ENCODE measurements around the gene BPNT1. TPM values are rescaled to one million over a fixed set of nuclear protein-coding genes. Genes with fewer than 3 reads are reported as not detected.
"Not testable (repeated sequence)": the region's sequence is repeated elsewhere in the genome, so short reads cannot be mapped to it uniquely, and the experiment has no call there.

The BPNT1 gene, protein sequence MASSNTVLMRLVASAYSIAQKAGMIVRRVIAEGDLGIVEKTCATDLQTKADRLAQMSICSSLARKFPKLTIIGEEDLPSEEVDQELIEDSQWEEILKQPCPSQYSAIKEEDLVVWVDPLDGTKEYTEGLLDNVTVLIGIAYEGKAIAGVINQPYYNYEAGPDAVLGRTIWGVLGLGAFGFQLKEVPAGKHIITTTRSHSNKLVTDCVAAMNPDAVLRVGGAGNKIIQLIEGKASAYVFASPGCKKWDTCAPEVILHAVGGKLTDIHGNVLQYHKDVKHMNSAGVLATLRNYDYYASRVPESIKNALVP
- 17.6 TPM for total RNA-seq
- long read RNA-seq, partial matches to known transcripts: 0 of 4 reads
- long read RNA-seq, other reads (novel, unspliced or antisense): 1 of 4 reads

DNA sequence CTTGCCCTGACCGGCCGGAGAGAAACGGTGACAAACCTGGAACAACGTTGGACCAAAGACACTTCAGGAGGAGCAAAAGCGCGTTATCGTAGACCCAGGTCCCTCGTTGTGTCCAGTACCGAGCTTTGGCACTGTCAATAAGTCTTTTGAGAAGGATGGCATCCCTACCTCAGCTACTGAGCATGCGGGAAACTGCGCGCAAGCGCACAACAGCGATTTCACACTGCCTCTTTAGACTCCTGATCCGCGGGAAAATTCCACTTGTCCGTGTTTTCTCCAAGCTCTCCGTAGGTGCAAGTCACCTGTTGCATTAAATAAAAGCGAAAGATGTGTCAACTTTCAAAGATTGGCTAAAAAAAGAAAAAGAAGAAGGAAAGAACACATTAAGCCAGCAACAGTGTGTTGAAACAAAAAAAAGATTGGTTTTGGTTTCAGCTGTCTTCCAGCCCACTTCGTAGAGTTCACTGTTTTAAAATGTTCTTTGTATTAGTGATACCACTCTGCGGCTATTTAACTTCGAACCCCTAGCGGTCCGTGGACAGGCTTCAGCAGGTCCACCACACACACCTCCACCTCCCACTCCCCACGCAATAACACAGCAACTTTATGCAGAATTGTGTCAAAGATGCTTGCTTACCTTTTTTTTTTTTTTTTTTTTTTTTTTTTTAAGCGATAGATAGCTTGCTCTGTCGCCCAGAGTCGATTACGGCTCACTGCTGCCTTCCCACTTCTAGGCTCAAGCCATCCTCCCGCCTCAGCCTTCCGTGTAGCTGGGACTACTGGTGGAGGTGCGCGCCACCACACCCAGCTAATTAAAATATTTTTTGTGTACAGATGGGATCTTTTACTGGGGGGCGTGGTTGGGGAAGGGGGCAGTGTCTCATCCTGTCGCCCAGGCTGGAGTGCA lies at the start of gene BPNT1:
Gene BPNT1, minus strand, starts transcription at position 139 of the 907 bp plus-strand sequence. CDS start 9,942 bp downstream, outside the sequence.
- peak; percentile 96 for DNase-seq
- intact Hi-C loops (cut with micrococcal nuclease): no loop called here
- peak; percentile 82 for ATAC-seq

DNA sequence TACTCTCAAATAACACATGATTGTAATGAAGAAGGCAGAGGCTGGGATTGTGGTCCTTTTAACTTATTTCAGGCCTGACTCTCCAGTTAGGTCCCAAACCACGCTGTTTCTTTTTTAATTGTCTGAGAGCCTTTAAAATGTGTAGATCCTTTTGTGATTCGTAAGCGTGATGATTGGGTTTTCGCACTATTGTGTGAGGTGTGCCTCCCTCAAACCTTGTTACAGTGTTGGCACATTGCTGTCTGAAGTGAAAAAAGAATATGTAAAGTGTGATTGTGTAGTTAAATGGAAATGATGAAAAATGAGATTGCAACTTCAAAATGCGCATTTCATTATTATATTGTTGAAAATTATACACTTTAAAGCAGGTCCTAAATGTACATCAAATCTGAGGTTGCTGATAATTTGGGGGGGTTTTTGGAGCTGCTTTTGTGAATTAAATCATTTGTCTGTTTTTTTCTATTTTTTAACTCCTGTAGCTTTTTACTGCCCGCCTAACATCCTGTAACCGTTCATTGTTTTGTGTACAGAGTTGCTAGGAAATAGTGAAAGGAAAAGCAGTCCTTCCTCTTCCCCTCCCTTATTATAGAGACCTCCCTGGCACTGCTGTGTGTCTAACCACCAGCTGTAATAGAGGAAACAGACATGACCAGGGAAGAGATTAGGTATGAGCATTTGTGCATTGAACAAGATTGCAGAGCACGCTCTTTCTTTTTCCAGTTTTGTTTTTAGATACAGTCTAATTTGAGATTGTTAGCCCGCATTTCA lies 47.6 kb upstream of the BPNT1 start:
- intact Hi-C loops (cut with micrococcal nuclease): no loop called here
- ATAC-seq (peak; percentile 91), DNase-seq (no peak)

DNA sequence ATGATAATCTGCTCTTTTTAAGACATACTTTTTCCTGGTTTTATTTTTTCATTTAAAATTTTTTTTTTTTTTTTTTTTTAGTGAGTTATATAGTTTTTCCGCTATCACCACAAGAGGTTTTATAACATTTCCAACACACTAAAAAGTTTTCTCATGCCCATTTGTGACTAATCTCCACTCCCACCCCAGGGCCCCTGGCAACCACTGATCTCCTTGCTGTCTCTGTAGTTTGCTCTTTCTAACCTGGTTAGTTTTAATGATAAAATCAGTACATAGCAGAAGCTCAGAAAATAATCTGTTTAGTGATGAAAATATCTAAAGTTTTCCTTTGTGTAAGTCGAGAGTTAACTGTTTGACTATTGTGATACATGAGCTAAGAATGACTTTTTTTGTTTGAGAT lies 46.2 kb upstream of the BPNT1 start:
- intact Hi-C loops (cut with micrococcal nuclease): no loop called here
- DNase-seq: no peak
- no peak for ATAC-seq

- intact Hi-C loops (cut with micrococcal nuclease): no loop called here
- no peak for DNase-seq
Measured at GRCh38 chr1:220129479-220130210, 40.1 kb upstream of the BPNT1 start.

DNA sequence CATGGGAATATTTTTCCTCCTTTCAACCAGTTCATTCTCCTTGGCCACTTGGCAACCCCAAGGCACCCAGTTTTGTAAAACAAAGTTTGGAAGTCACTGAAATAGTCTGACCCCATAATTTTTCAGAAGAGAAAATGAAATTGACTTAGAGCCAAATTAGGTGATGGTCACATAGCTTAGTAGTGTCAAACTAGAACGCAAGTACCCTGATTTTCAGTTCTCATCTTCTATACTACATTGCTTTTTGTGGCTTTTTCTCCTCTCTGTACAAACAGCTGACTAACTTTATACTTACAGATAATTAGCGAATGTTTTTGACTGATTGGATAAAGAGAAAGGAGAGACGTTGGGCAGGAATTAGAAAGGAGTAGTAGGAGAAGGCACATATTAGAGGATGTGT lies 37.5 kb upstream of the BPNT1 start:
- DNase-seq (no peak), ATAC-seq (no peak)
- intact Hi-C loops (cut with micrococcal nuclease): no loop called here

More at GRCh38 chr1:220129479-220130210, 40.1 kb upstream of the BPNT1 start:
- no peak for ATAC-seq

DNA sequence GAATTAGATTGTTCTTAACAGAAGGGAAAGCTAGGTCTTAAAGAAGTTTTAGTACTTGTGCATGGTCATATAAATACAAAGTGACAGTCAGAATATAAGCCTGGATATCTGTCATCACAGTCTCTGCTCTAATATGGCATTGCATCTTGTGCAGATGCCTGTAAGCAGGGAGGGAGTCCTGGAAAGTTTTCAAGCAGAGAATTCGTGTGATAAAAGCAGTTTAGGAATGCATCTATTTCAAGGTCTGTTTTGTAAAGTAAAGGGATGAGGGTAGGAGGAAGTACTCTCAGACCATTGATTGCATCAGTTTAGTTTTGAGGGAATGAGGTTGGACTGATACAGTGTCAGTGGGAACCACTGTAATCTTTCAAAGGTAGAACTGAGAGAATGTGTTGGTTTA lies 35.0 kb upstream of the BPNT1 start:
- no peak for DNase-seq
- intact Hi-C loops (cut with micrococcal nuclease): no loop called here
- no peak for ATAC-seq

DNA sequence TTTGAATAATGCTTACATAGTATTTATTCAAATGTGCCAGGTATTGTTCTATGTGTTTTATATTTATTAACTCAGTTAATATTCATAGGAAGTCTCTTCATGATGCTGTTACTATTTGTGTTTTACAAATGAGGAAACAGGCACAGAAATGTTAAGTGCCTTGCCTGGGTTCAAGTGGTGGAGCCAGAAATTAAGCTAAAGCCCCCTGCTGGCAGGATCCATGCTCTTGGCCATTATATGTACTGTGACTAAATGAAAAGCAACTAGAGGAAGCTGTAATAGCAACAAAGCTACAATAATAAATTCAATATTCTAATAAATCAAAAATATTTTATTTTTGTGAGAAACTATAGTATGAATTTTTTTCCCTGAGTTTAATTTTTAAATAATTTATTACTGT lies 34.3 kb upstream of the BPNT1 start:
- ATAC-seq: no peak
- no peak for DNase-seq
- intact Hi-C loops (cut with micrococcal nuclease): no loop called here

- ATAC-seq (no peak), DNase-seq (no peak)
- intact Hi-C loops (cut with micrococcal nuclease): no loop called here
Measured at GRCh38 chr1:220123066-220123465, 33.5 kb upstream of the BPNT1 start.

DNA sequence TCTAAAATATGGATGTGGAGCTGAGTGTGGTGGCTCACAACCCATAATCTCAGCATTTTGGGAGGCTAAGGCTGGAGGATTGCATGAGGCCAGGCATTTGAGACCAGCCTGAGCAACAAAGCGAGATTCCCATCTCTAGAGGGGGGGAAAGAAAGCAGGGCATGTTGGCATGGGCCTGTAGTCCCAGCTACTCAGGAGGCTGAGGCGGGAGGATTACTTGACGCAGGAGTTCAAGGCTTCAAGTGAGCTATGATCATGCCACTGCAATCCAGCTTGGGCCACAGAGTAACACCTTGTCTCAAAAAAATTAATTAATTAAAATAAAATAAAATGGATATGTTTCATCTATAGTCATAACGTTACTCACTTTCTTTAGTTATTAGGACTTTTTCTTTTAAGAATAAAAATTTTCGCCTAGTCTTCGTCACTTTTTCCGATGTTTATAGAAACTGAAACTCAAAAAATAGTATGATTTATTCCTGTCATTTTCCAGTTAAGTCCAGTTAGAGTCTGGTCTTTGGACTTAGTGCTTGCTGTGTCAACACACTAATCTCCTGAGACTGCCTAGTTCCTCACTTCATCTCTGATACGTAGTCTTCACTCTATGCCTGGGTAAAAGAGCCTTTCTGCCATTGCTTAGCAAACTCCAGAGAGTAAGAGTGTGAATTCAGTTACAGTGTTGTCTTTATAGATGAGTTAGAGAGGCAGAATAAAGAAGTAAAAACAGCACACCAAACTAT lies 32.4 kb upstream of the BPNT1 start:
- intact Hi-C loops (cut with micrococcal nuclease): no loop called here
- ATAC-seq (peak; percentile 50), DNase-seq (no peak)

- intact Hi-C loops (cut with micrococcal nuclease): no loop called here
- no peak for ATAC-seq
- no peak for DNase-seq
Measured at GRCh38 chr1:220119043-220119512, 29.5 kb upstream of the BPNT1 start.

DNA sequence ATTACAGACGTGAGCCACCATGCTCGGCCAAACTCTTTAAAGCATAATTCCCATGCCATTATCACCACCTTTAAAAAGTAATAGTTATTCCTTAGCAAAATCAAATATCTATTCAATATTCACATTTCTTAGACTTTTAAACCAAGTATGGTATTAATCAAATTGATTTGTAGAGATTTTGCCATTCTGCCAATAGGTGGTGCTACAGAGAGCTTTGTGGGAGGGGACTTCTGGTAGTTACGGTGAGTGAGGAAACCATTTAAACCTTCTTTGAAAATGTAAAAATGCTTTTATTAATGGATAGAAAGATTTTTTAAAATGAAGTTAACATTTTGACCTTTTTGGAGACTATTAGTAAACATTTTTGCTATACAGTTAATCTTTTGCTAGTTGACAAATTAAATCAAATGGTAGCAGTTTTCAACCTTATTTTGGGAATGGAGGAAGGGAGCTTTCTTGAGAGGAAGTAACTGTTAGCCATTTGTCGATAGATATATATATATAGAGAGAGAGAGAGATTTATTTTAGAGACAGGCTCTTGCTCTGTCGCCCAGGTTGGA lies 23.6 kb upstream of the BPNT1 start:
- no peak for DNase-seq
- intact Hi-C loops (cut with micrococcal nuclease): no loop called here
- no peak for ATAC-seq

- intact Hi-C loops (cut with micrococcal nuclease); DNase-seq; ATAC-seq: not testable (repeated sequence)
Measured at GRCh38 chr1:220112600-220112999, 23.0 kb upstream of the BPNT1 start.

- DNase-seq; ATAC-seq; intact Hi-C loops (cut with micrococcal nuclease): not testable (repeated sequence)
Measured at GRCh38 chr1:220110473-220110872, 20.9 kb upstream of the BPNT1 start.

GRCh38 chr1:220099826-220100225 lies 10.2 kb upstream of the BPNT1 start:
- ATAC-seq: no peak
- intact Hi-C loops (cut with micrococcal nuclease): no loop called here
- no peak for DNase-seq

DNA sequence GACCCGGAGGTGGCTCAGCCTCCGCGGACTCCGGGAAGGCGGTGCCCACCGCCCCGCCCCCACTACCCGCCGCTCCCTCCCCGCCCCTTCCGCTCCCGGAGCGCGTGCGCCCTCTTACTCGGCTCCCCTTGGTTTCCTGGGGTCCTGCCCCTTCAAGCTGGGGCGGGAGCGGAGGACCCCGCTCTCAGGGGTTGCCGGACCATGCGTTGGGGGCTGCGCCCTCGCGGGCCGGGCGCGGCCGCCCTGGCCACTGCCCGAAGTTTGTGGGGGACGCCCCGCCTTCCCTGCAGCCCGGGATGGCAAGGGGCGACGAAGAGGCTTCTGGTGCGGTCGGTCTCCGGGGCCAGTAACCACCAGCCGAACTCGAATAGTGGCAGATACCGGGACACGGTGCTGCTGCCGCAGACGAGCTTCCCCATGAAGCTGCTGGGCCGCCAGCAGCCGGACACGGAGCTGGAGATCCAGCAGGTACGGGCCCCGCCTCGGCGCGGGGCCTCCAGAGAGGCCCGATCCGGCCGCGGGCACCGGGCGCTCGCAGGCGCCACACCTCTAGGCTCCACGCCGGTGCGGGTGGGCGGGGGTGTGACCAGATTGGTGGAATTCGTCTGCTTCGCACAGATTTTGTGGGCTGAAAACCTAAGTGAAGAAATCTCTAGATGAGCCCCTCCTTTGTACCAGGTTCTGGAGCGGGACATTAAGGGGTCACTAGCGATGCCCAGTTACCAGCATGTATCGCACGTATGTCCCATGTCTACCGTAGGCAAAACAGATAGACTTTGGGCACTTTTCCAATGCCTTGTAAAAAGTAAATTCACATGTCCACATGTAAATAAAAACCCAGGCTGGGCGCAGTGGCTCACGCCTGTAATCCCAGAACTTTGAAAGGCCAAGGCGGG lies 4.7 kb upstream of the BPNT1 start, which contains the start of gene IARS2:
Gene IARS2, plus strand, starts transcription at position 117 of the 896 bp plus-strand sequence. Its CDS starts 85 bp downstream, at position 202.
- DNase-seq (peak; percentile 93), ATAC-seq (peak; percentile 97)
- intact Hi-C loops (cut with micrococcal nuclease): no loop called here

- ATAC-seq: no peak
- DNase-seq: no peak
- intact Hi-C loops (cut with micrococcal nuclease): no loop called here
Measured at GRCh38 chr1:220093361-220094015, 3.9 kb upstream of the BPNT1 start.

Data from left ventricle myocardium superior (tissue), 1 donor.